Fibroblast of lung (primary cell): ENCODE measurements around the gene LAMTOR5. TPM values are rescaled to one million over a fixed set of nuclear protein-coding genes. Genes with fewer than 3 reads are reported as not detected.

ENCODE experiments used
- DNase-seq, 2 donors: peaks; one replicate each; pipeline versions ENCODE4 v3.0.0 to v3.0.0-alpha.2; 2010; ENCODE audit warnings: low read depth in 2 of 2
- H2AFZ ChIP-seq: 2 replicates; pipeline ENCODE4 v1.5.1; 2012; ENCODE audit warnings: low read length, control low read depth, inconsistent platforms
- H3K27ac ChIP-seq: 2 replicates; pipeline ENCODE4 v1.5.1; 2011; ENCODE audit warnings: low read length, control low read depth; ENCODE audit not compliant: insufficient read depth
- H3K27me3 ChIP-seq: 2 replicates; pipeline ENCODE4 v1.5.1; 2011; ENCODE audit warnings: mild to moderate bottlenecking, low read length; ENCODE audit not compliant: control insufficient read depth, insufficient read depth
- H3K36me3 ChIP-seq: 2 replicates; pipeline ENCODE4 v1.5.1; 2011; ENCODE audit warnings: low read length; ENCODE audit not compliant: control insufficient read depth, insufficient read depth
- H3K4me1 ChIP-seq: 2 replicates; pipeline ENCODE4 v1.5.1; 2011; ENCODE audit warnings: low read length; ENCODE audit not compliant: control insufficient read depth, insufficient read depth; ENCODE audit errors: extremely low read depth
- H3K4me2 ChIP-seq: 2 replicates; pipeline ENCODE4 v1.5.1; 2011; ENCODE audit warnings: low read length, control low read depth; ENCODE audit not compliant: insufficient read depth; ENCODE audit errors: extremely low read depth
- H3K4me3 ChIP-seq, 4 experiments: fragments of 200-600 bp in 1 of 4; sonication (generic) in 1 of 4; replicated peaks in 1 of 4; 2 replicates each; pipeline ENCODE4 v1.5.1; 2011 to 2016; ENCODE audit warnings: low read length in 4 of 4, low read depth in 3 of 4, mild to moderate bottlenecking in 3 of 4, control low read depth in 2 of 4, inconsistent platforms in 1 of 4, mixed read lengths in 1 of 4; ENCODE audit not compliant: insufficient read depth in 1 of 4; ENCODE audit errors: control extremely low read depth in 1 of 4
- H3K79me2 ChIP-seq: 2 replicates; pipeline ENCODE4 v1.5.1; 2012; ENCODE audit warnings: mild to moderate bottlenecking, low read length, inconsistent platforms; ENCODE audit not compliant: control insufficient read depth, insufficient read depth
- H3K9ac ChIP-seq: 2 replicates; pipeline ENCODE4 v1.5.1; 2011; ENCODE audit warnings: mild to moderate bottlenecking, low read length, control low read depth; ENCODE audit not compliant: insufficient read depth
- H3K9me3 ChIP-seq: 2 replicates; pipeline ENCODE4 v1.5.1; 2012; ENCODE audit warnings: low read depth, low read length; ENCODE audit not compliant: control insufficient read depth, insufficient read depth
- H4K20me1 ChIP-seq: 2 replicates; pipeline ENCODE4 v1.5.1; 2011; ENCODE audit warnings: low read length; ENCODE audit not compliant: control insufficient read depth, insufficient read depth; ENCODE audit errors: extremely low read depth
- CTCF ChIP-seq, 2 donors: IDR thresholded peaks in 1 of 2; conservative IDR thresholded peaks in 1 of 2; 1 replicate in 1 of 2; 2 replicates in 1 of 2; pipeline ENCODE4 v1.5.1; 2011 to 2012; ENCODE audit warnings: low read length in 2 of 2, control low read depth in 1 of 2, inconsistent platforms in 1 of 2, low read depth in 1 of 2, mild to moderate bottlenecking in 1 of 2
- EZH2 ChIP-seq: IDR thresholded peaks from 2 replicates; pipeline ENCODE4 v1.5.1; 2012; ENCODE audit warnings: low read length, control low read depth, mild to moderate bottlenecking; ENCODE audit errors: missing control alignments
- polyA plus RNA-seq, 2 donors: library from polyadenylated mRNA; depleted of rRNA in 1 of 2; stranded (reverse) in 1 of 2; unstranded in 1 of 2; fragments of >200 nt; gene quantifications; 2 replicates each; pipeline ENCODE4 v1.2.1, GENCODE V29; 2011 to 2012; ENCODE audit warnings: missing spikeins in 1 of 2
- total RNA-seq: library from RNA; depleted of rRNA; stranded (reverse); fragments of >200 nt; gene quantifications from 2 replicates; pipeline ENCODE4 v1.2.1, GENCODE V29; 2014

Gene LAMTOR5
- total and polyA plus RNA-seq, 2 donors (not counting 1 experiment from before 2014, with no cell fraction given), result 70.4 to 317 TPM

GRCh38 chr1:110390096-110390495 lies 17.4 kb downstream of the LAMTOR5 start:
- Histone ChIP-seq H2AFZ (no peak overlapping the region), H3K27me3 (no peaks in the 10 kb centered on the region), H3K9me3 (no peaks in the 10 kb centered on the region), H3K36me3 (no peaks in the 10 kb centered on the region), H3K4me2 (peak overlapping the region; percentile 64), H3K4me3 (peak overlapping the region; percentile 28 to 52 (median 46)), H3K27ac (peak overlapping the region; percentile 57), H3K4me1 (peaks cover 21% of the 10 kb centered on the region), H4K20me1 (no peaks in the 10 kb centered on the region), H3K79me2 (no peaks in the 10 kb centered on the region), H3K9ac (peak overlapping the region; percentile 33)
- no peak for TF ChIP-seq EZH2
- TF ChIP-seq CTCF (conservative IDR thresholded peaks at IDR 0.05 in 1 of 2, IDR thresholded peaks at IDR 0.05 in 1 of 2; ENCODE audit: low read depth in 1 of 2, low read length in 2 of 2), result peak in 1 of 2 donors; percentile 18
- peak; percentile 84 to 85 for DNase-seq

GRCh38 chr1:110387048-110387754 lies 20.3 kb downstream of the LAMTOR5 start:
- H3K36me3 ChIP-seq, result no peaks in the 10 kb centered on the region
- H3K9ac ChIP-seq, result no peak overlapping the region
- no peak for TF ChIP-seq CTCF (conservative IDR thresholded peaks at IDR 0.05 in 1 of 2, IDR thresholded peaks at IDR 0.05 in 1 of 2; ENCODE audit: low read depth in 1 of 2, low read length in 2 of 2)
- no peak for TF ChIP-seq EZH2
- H3K9me3 ChIP-seq, result no peaks in the 10 kb centered on the region
- no peak overlapping the region for H3K4me3 ChIP-seq
- peaks cover 14% of the 10 kb centered on the region for H3K4me1 ChIP-seq
- H3K4me2 ChIP-seq, result no peak overlapping the region
- no peak for DNase-seq
- H4K20me1 ChIP-seq, result no peaks in the 10 kb centered on the region
- no peaks in the 10 kb centered on the region for H3K79me2 ChIP-seq
- H3K27ac ChIP-seq, result no peak overlapping the region
- H2AFZ ChIP-seq, result no peak overlapping the region
- H3K27me3 ChIP-seq, result no peaks in the 10 kb centered on the region

- Histone ChIP-seq H3K36me3 (no peaks in the 10 kb centered on the region), H3K4me2 (no peak overlapping the region), H2AFZ (no peak overlapping the region), H4K20me1 (no peaks in the 10 kb centered on the region), H3K27ac (no peak overlapping the region), H3K4me3 (no peak overlapping the region), H3K4me1 (peaks cover 12% of the 10 kb centered on the region), H3K9me3 (no peaks in the 10 kb centered on the region), H3K79me2 (no peaks in the 10 kb centered on the region), H3K9ac (no peak overlapping the region), H3K27me3 (no peaks in the 10 kb centered on the region)
- TF ChIP-seq CTCF (conservative IDR thresholded peaks at IDR 0.05 in 1 of 2, IDR thresholded peaks at IDR 0.05 in 1 of 2; ENCODE audit: low read depth in 1 of 2, low read length in 2 of 2) (no peak), EZH2 (no peak)
- DNase-seq, result no peak
These were observed 22.1 kb downstream of the LAMTOR5 start for GRCh38 chr1:110385369-110385768.
